Right lobe of liver (tissue), 4 donors: ENCODE results near the gene SSUH2.

ENCODE experiments used
- CTCF ChIP-seq, 4 donors: fragments of 200-600 bp in 3 of 4; fragments of 450-650 bp in 1 of 4; IDR thresholded peaks; one replicate each; pipeline versions ENCODE4 v1.5.1 to v1.8.0; 2016 to 2022; ENCODE audit warnings: antibody characterized with exemption in 4 of 4, mild to moderate bottlenecking in 2 of 4
- POLR2A ChIP-seq: fragments of 450-650 bp; IDR thresholded peaks from one replicate; pipeline ENCODE4 v1.6.1; 2017; ENCODE audit warnings: antibody characterized with exemption, mild to moderate bottlenecking
- donor health status: DM: no; HTN: no; CAD: no.
- donor health status: DM: no; HTN: no; CAD: no.
- donor health status: DM: no; HTN: yes; CAD: no.

- TF ChIP-seq CTCF (IDR thresholded peaks at IDR 0.05) (no peak), POLR2A (no peak)
Observed at GRCh38 chr3:8635125-8635524, 9.5 kb downstream of the SSUH2 start.
